Ovary (tissue), 3 donors: ENCODE measurements around the gene DNER.

Experiments
- POLR2A ChIP-seq: fragments of 450-650 bp; IDR thresholded peaks from one replicate; pipeline ENCODE4 v1.6.1; 2017; ENCODE audit warnings: antibody characterized with exemption, mild to moderate bottlenecking, moderate library complexity
- TF ChIP-seq, protein P1 (sequence below), 3 donors: fragments of 450-650 bp in 2 of 3; fragments of 200-600 bp in 1 of 3; IDR thresholded peaks; one replicate each; pipeline versions ENCODE4 v1.5.1 to v1.8.0; 2016 to 2022; ENCODE audit warnings: antibody characterized with exemption in 3 of 3, mild to moderate bottlenecking in 1 of 3
- donor health status: DM: no; HTN: no; CAD: no.

DNA sequence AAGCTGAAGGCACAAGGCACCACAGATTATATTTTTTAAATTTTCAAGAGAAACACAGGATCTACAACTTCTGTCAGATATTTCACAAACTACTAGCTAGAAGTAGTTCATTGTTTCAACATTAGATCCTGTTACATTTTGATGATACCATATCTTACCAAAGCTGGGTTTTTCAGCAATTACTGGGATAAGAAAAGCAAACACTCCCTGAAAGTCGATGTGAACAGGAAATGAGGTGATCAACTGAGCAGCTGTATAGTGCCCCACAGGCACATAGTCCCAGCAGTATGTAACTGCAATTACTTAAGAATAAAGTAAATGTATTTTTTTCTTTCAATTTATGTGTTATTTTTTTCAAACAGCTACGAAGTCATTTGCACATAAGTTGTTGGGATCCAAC lies 103.5 kb downstream of the DNER start:
- TF ChIP-seq, protein P1, sequence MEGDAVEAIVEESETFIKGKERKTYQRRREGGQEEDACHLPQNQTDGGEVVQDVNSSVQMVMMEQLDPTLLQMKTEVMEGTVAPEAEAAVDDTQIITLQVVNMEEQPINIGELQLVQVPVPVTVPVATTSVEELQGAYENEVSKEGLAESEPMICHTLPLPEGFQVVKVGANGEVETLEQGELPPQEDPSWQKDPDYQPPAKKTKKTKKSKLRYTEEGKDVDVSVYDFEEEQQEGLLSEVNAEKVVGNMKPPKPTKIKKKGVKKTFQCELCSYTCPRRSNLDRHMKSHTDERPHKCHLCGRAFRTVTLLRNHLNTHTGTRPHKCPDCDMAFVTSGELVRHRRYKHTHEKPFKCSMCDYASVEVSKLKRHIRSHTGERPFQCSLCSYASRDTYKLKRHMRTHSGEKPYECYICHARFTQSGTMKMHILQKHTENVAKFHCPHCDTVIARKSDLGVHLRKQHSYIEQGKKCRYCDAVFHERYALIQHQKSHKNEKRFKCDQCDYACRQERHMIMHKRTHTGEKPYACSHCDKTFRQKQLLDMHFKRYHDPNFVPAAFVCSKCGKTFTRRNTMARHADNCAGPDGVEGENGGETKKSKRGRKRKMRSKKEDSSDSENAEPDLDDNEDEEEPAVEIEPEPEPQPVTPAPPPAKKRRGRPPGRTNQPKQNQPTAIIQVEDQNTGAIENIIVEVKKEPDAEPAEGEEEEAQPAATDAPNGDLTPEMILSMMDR (IDR thresholded peaks at IDR 0.05): no peak
- TF ChIP-seq POLR2A: no peak
